ENCODE data around the gene ALDH3B2. TPM values are rescaled to one million over a fixed set of nuclear protein-coding genes. Genes with fewer than 3 reads are reported as not detected.

The ALDH3B2 gene
- total RNA-seq, 1 experiment from 2014 or later = 0.13 TPM

DNA sequence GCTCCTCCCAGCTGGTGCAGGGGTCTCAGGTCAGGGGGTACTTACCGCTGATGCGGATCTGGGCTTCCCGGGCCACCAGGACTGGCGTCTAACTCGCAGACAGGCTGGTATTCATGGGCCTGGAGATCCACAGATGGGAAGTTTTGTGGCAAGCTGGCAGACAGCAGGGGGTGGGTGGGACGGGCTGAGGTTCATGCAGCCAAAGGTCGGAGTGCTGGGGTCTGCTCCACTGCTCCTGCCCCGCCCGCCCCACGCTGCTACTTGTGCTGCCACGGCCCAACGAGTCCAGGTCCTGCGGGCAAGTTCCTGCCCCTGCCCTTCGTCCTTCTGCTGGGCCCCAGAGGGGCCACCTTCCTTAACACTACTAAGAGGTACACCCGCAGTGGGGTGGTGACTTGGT lies 27.0 kb downstream of the ALDH3B2 start (continued):
- TF ChIP-seq PRDM15 (CRISPR knock-in tag; IDR thresholded peaks at IDR 0.05) (no peak), ZNF396 (CRISPR knock-in tag; IDR thresholded peaks at IDR 0.05; ENCODE audit: borderline replicate concordance) (no peak), ATF1 (CRISPR knock-in tag; IDR thresholded peaks at IDR 0.05) (no peak)

DNA sequence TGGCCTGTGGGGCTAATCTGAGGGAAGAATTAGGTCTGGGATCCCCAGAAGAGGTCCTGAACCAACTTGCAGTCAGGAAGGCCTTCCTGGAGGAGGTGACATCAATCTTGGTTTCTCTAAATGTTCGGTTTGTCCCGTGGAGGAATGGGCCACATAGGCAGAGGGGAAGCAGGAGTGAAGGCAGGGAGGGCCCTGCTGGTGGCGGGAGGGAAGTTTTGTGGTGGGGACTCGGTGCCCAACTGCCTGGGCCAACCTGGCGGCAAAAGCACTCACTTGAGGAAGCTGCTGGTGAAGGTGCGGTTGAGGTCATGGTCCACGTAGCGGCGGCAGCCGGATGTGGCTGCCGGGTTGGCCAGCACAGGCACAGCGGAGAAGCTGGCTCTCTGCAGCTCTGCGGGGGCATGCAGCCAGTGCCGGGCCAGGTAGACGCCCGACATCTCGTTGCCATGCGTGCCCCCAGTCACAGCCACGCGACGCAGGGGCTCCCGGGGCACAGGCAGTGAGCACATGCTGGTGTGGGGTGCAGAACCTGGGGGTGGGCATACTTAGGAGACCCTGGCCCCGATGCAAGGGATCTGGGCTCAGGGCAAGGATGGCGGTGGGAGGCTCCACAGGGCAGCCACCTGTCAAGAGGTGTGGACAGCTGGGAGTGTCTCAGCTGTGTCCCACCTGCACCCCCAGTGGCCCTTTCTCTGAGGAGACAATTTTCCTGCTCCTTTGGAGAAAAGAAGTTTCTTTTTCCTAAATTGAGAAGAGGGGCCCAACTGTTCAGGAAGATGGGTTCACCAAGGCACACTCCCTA lies 27.7 kb downstream of the ALDH3B2 start:
- no peak for DNase-seq (ENCODE audit: low spot score)
- TF ChIP-seq, protein P1, sequence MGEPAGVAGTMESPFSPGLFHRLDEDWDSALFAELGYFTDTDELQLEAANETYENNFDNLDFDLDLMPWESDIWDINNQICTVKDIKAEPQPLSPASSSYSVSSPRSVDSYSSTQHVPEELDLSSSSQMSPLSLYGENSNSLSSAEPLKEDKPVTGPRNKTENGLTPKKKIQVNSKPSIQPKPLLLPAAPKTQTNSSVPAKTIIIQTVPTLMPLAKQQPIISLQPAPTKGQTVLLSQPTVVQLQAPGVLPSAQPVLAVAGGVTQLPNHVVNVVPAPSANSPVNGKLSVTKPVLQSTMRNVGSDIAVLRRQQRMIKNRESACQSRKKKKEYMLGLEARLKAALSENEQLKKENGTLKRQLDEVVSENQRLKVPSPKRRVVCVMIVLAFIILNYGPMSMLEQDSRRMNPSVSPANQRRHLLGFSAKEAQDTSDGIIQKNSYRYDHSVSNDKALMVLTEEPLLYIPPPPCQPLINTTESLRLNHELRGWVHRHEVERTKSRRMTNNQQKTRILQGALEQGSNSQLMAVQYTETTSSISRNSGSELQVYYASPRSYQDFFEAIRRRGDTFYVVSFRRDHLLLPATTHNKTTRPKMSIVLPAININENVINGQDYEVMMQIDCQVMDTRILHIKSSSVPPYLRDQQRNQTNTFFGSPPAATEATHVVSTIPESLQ (CRISPR knock-in tag; IDR thresholded peaks at IDR 0.05) = no peak
- no peak for TF ChIP-seq USF2 (CRISPR knock-in tag; IDR thresholded peaks at IDR 0.05)
- no peak for TF ChIP-seq ZNF263 (CRISPR knock-in tag; IDR thresholded peaks at IDR 0.05; ENCODE audit: low read depth)
- no peak for TF ChIP-seq ZNF423 (CRISPR knock-in tag; IDR thresholded peaks at IDR 0.05)
- no peak for TF ChIP-seq TP53 (CRISPR knock-in tag; IDR thresholded peaks at IDR 0.05)
- no peak for TF ChIP-seq ERG (CRISPR knock-in tag; IDR thresholded peaks at IDR 0.05)
- TF ChIP-seq, protein P2, sequence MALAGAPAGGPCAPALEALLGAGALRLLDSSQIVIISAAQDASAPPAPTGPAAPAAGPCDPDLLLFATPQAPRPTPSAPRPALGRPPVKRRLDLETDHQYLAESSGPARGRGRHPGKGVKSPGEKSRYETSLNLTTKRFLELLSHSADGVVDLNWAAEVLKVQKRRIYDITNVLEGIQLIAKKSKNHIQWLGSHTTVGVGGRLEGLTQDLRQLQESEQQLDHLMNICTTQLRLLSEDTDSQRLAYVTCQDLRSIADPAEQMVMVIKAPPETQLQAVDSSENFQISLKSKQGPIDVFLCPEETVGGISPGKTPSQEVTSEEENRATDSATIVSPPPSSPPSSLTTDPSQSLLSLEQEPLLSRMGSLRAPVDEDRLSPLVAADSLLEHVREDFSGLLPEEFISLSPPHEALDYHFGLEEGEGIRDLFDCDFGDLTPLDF (CRISPR knock-in tag; IDR thresholded peaks at IDR 0.05) = no peak
- TF ChIP-seq TCF7 (CRISPR knock-in tag; IDR thresholded peaks at IDR 0.05; ENCODE audit: low read depth) = no peak
- Mint-ChIP-seq H3K4me1 (peaks cover 6% of the 10 kb centered on the region), H3K27me3 (ENCODE audit: low read depth) (peaks cover 8% of the 10 kb centered on the region), H3K9me3 (no peaks in the 10 kb centered on the region), H3K27ac (no peak overlapping the region), H3K4me3 (no peak overlapping the region), H3K36me3 (no peaks in the 10 kb centered on the region)
- POLR2A ChIA-PET = no interaction called here
- CTCF ChIA-PET = interaction anchor here (0.8 to 3.3 kb wide), 7 partner anchors 12 to 74 kb away, joined by 3 to 34 read pairs (median 8); partner anchors contain the start of gene NUDT8
- no peak for ATAC-seq
